Astrocyte of the spinal cord (primary cell): Measurements from ENCODE around the gene TBC1D32.
"Not testable (repeated sequence)": the region's sequence is repeated elsewhere in the genome, so short reads cannot be mapped to it uniquely, and the experiment has no call there.

Experiments
- DNase-seq: peaks from one replicate; pipeline ENCODE4 v3.0.0; 2011; ENCODE audit warnings: low read depth, low spot score
- H3K4me3 ChIP-seq: 2 replicates; pipeline ENCODE4 v1.5.1; 2011; ENCODE audit warnings: low read depth, mild to moderate bottlenecking, low read length, moderate library complexity
- in situ Hi-C: cut with HindIII; loops from 2 replicates; pipeline ENCODE4 v1.10.0; 2017; ENCODE audit warnings: low sequenced_read_pairs
- TF ChIP-seq, protein P1 (sequence below): IDR thresholded peaks from 2 replicates; pipeline ENCODE4 v1.5.1; 2012; ENCODE audit warnings: low read depth, mild to moderate bottlenecking, low read length, inconsistent platforms

The TBC1D32 gene

GRCh38 chr6:121223930-121224329 is 110.3 kb downstream of the TBC1D32 start:
- no peak overlapping the region for H3K4me3 ChIP-seq
- in situ Hi-C loops: no loop called here
- TF ChIP-seq, protein P1, sequence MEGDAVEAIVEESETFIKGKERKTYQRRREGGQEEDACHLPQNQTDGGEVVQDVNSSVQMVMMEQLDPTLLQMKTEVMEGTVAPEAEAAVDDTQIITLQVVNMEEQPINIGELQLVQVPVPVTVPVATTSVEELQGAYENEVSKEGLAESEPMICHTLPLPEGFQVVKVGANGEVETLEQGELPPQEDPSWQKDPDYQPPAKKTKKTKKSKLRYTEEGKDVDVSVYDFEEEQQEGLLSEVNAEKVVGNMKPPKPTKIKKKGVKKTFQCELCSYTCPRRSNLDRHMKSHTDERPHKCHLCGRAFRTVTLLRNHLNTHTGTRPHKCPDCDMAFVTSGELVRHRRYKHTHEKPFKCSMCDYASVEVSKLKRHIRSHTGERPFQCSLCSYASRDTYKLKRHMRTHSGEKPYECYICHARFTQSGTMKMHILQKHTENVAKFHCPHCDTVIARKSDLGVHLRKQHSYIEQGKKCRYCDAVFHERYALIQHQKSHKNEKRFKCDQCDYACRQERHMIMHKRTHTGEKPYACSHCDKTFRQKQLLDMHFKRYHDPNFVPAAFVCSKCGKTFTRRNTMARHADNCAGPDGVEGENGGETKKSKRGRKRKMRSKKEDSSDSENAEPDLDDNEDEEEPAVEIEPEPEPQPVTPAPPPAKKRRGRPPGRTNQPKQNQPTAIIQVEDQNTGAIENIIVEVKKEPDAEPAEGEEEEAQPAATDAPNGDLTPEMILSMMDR: no peak
- DNase-seq: no peak

GRCh38 chr6:121223212-121223611 is 111.1 kb downstream of the TBC1D32 start:
- TF ChIP-seq, protein P1: no peak
- in situ Hi-C loops: no loop called here
- no peak for DNase-seq
- H3K4me3 ChIP-seq: no peak overlapping the region

DNA sequence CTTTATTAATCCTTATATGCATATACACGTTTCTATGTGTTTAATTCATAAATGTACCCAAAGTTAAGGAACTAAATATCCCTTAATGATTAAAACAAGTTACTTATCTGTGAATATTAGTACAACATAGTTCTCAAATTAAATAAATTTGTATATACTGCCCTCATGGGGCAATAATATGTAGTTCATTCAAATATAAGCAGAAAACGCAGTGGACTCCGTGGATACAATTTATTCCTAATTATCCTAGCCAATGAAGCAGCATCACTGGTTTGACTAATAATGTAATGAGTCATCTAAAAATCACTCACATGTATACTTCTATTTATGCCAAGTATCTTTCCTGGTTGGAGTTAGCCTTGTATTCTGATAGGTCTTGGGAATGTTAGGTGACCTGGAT is 111.6 kb downstream of the TBC1D32 start:
- no peak overlapping the region for H3K4me3 ChIP-seq
- TF ChIP-seq, protein P1: no peak
- in situ Hi-C loops: no loop called here
- DNase-seq: peak; percentile 49

DNA sequence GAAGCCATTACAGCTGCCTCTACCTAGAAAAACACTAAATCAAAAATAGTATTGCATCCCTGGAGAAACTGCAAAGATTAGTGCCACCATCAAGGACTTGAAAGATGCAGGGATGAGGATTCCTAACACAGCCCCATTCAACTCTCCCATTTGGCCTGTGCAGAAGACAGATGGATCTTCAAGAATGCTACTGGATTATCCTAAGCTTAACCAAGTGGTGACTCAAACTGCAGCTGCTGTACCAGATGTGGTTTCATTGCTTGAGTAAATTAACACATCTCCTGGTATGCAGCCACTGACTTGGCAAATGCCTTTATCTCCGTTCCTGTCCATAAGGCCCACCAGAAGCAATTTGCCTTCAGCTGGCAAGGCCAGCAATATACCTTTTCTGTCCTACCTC is 117.4 kb downstream of the TBC1D32 start:
- DNase-seq: peak; percentile 29
- H3K4me3 ChIP-seq: no peak overlapping the region
- in situ Hi-C loops: no loop called here
- TF ChIP-seq, protein P1: no peak

GRCh38 chr6:121213341-121213740 is 120.9 kb downstream of the TBC1D32 start:
- in situ Hi-C loops, H3K4me3 ChIP-seq, DNase-seq: not testable (repeated sequence)

GRCh38 chr6:121210943-121211342 is 123.3 kb downstream of the TBC1D32 start:
- in situ Hi-C loops: no loop called here
- DNase-seq: no peak
- no peak overlapping the region for H3K4me3 ChIP-seq
- TF ChIP-seq, protein P1: no peak

- in situ Hi-C loops: no loop called here
- DNase-seq: no peak
- TF ChIP-seq, protein P1: no peak
- no peak overlapping the region for H3K4me3 ChIP-seq
Measured at GRCh38 chr6:121205569-121205968, 128.7 kb downstream of the TBC1D32 start.
